HepG2 (cell line): ENCODE results near the gene IL17C. TPM values are rescaled to one million over a fixed set of nuclear protein-coding genes. Genes with fewer than 3 reads are reported as not detected.
A peak's percentile ranks its signal among the peaks of the same experiment; 100 is the strongest.

Experiments
- ATF6 ChIP-seq: sonication (generic); formaldehyde crosslinking; conservative IDR thresholded peaks from 2 replicates; pipeline ENCODE4 v1.4.0; 2020; ENCODE audit warnings: missing genetic modification reagents
- FOXA3 ChIP-seq: IDR thresholded peaks from 2 replicates; pipeline ENCODE4 v1.6.1; 2016; ENCODE audit warnings: missing genetic modification reagents, missing compliant biosample characterization
- GATA4 ChIP-seq: sonication (generic); IDR thresholded peaks from 2 replicates; pipeline ENCODE4 v1.6.1; 2016; ENCODE audit warnings: antibody characterized with exemption, low read depth, borderline replicate concordance
- HOMEZ ChIP-seq: IDR thresholded peaks from 2 replicates; pipeline ENCODE4 v1.6.1; 2016; ENCODE audit warnings: low read depth
- KDM3A ChIP-seq: IDR thresholded peaks from 2 replicates; pipeline ENCODE4 v1.6.1; 2018; ENCODE audit warnings: low read depth, missing compliant biosample characterization
- MAFG ChIP-seq: sonication (generic); formaldehyde crosslinking; IDR thresholded peaks from 2 replicates; pipeline ENCODE4 v1.5.1; 2020; ENCODE audit warnings: mild to moderate bottlenecking, missing genetic modification reagents
- PLRG1 ChIP-seq: fragments of 450-650 bp; conservative IDR thresholded peaks from 2 replicates; pipeline ENCODE4 v1.6.1; 2016
- SAP130 ChIP-seq: IDR thresholded peaks from 2 replicates; pipeline ENCODE4 v1.6.1; 2016; ENCODE audit warnings: low read depth
- SKIL ChIP-seq: sonication (generic); formaldehyde crosslinking; IDR thresholded peaks from 2 replicates; pipeline ENCODE4 v1.8.0; 2022; ENCODE audit warnings: missing genetic modification reagents, mild to moderate bottlenecking, moderate library complexity, borderline replicate concordance
- TCF7 ChIP-seq: sonication (generic); IDR thresholded peaks from 2 replicates; pipeline ENCODE4 v1.6.1; 2016; ENCODE audit warnings: antibody characterized with exemption, low read depth
- TEAD3 ChIP-seq: optimal IDR thresholded peaks from 2 replicates; pipeline ENCODE3; 2016; ENCODE audit warnings: borderline replicate concordance
- TFE3 ChIP-seq: IDR thresholded peaks from 2 replicates; pipeline ENCODE4 v1.6.1; 2016
- TIGD3 ChIP-seq: sonication (generic); formaldehyde crosslinking; IDR thresholded peaks from 2 replicates; pipeline ENCODE4 v1.5.1; 2020; ENCODE audit warnings: mild to moderate bottlenecking, missing genetic modification reagents, borderline replicate concordance
- TOPORS ChIP-seq: sonication (generic); formaldehyde crosslinking; IDR thresholded peaks from 2 replicates; pipeline ENCODE4 v1.8.0; 2023; ENCODE audit warnings: mild to moderate bottlenecking, missing genetic modification reagents
- ZBTB4 ChIP-seq: sonication (generic); formaldehyde crosslinking; IDR thresholded peaks from 2 replicates; pipeline ENCODE4 v1.4.0; 2020; ENCODE audit warnings: missing genetic modification reagents, mild to moderate bottlenecking, borderline replicate concordance
- ZNF136 ChIP-seq: sonication (generic); formaldehyde crosslinking; IDR thresholded peaks from 2 replicates; pipeline ENCODE4 v1.8.1; 2022; ENCODE audit warnings: low read depth, mild to moderate bottlenecking, moderate library complexity, missing genetic modification reagents
- ZSCAN29 ChIP-seq: sonication (generic); formaldehyde crosslinking; conservative IDR thresholded peaks from 2 replicates; pipeline ENCODE4 v1.4.0; 2020; ENCODE audit warnings: mild to moderate bottlenecking, missing genetic modification reagents
- polyA plus RNA-seq, 8 experiments: library from polyadenylated mRNA; depleted of rRNA in 3 of 8; stranded (reverse) in 7 of 8; unstranded in 1 of 8; fragments of >200 nt; fragmentation: Illumina TruSeq in 4 of 8; extraction: Trizol in 4 of 8; gene quantifications; 2 replicates each; pipeline versions ENCODE4 v1.2.1 to v1.2.3, GENCODE V29; 2011 to 2016; ENCODE audit warnings: low read depth in 4 of 8, missing spikeins in 1 of 8, mixed read lengths in 1 of 8; ENCODE audit not compliant: insufficient read depth in 1 of 8
- total RNA-seq, 5 experiments: library from RNA; depleted of rRNA; stranded (reverse); fragments of >200 nt; fragmentation: Illumina TruSeq; extraction: Trizol; gene quantifications; 2 replicates each; pipeline ENCODE4 v1.2.3, GENCODE V29; 2016; ENCODE audit warnings: low read depth in 1 of 5

IL17C gene
- total and polyA plus RNA-seq, 2 of the 13 experiments (the other 11 are each of a cell fraction or from before 2014, with no cell fraction given): not detected

- TF ChIP-seq ZBTB4 (CRISPR knock-in tag): no peak; the same call in none of the 2 replicates
- no peak for TF ChIP-seq TCF7
- TF ChIP-seq ZNF136 (CRISPR knock-in tag): no peak
- TF ChIP-seq HOMEZ (CRISPR knock-in tag): no peak; the same call in 1 of the 2 replicates
- TF ChIP-seq SKIL (CRISPR knock-in tag): peak; percentile 21; the same call in 1 of the 2 replicates
- TF ChIP-seq TFE3 (CRISPR knock-in tag): 0 out of 2 replicates have a peak, but pooled peaks have one; percentile 13
- TF ChIP-seq TIGD3: no peak
- TF ChIP-seq TEAD3 (CRISPR knock-in tag): no peak
- TF ChIP-seq KDM3A (CRISPR knock-in tag): no peak
- peak; percentile 67 for TF ChIP-seq SAP130 (CRISPR knock-in tag)
- TF ChIP-seq GATA4: no peak
- TF ChIP-seq ATF6 (CRISPR knock-in tag): no peak
- 0 out of 2 replicates have a peak, but pooled peaks have one; percentile 13 for TF ChIP-seq TOPORS (CRISPR knock-in tag)
- 0 out of 2 replicates have a peak, but pooled peaks have one; percentile 24 for TF ChIP-seq ZSCAN29 (CRISPR knock-in tag)
- TF ChIP-seq FOXA3 (CRISPR knock-in tag): no peak
- TF ChIP-seq MAFG: no peak
- TF ChIP-seq PLRG1: no peak
These were observed 11.8 kb downstream of the IL17C start (continued) for GRCh38 chr16:88649924-88650748.
